ENCODE results near the gene ALDOB.

DNA sequence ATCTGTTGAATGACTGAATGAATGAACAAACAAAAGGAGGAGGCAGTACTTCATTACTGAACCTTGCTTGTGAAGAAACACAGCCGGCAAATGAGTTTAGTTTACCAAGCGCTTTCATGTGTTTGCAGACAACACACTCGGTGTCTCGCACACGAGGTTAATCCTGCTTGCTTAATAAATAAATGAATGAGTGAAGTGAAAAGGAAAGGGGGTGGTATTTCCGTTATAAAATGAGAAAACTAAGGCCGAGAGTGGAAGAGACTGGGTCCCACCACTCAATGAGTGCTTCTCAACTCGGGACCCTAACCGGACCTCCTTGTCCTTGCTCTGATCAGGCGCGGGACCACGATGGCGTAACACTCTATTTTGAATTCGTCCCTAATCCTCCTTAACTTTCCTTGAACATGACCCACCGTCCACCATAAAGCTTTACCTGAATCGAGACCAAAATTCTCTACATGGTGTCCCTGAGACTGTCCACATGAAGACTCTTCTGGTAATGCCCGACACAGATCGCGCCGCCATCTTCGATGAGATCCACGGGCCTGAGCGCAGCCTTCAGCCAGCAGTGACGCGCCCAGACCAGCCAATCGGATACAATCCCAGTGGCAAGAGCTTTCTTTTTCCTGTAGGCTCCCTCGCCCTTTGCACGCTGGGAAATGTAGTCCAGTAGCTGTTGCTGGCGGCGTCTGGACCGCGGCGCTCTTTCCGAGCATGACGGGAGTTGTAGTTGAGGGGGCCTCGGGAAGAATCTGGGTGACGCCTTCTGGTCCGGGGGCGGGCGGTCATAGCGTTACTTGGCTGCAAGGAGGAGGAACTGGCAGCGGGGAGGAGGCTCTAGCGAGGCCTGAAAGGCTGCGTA lies 37.3 kb downstream of the ALDOB start, which contains the start of the genes MRPL50 and ZNF189:
- TF ChIP-seq POLR2A (IDR thresholded peaks at IDR 0.05) (peak in 3 of 4 donors; percentile 41 to 76 (median 66)), CTCF (IDR thresholded peaks at IDR 0.05) (peak in 1 of 6 experiments; percentile 19)

Data from esophagus squamous epithelium (tissue), 4 donors.